HepG2 (cell line): ENCODE measurements around the gene PXMP4. TPM values are rescaled to one million over a fixed set of nuclear protein-coding genes. Genes with fewer than 3 reads are reported as not detected.

Experiments used
- EED ChIP-seq: sonication (generic); formaldehyde crosslinking; IDR thresholded peaks from 2 replicates; pipeline ENCODE4 v1.5.0; 2020; ENCODE audit warnings: mild to moderate bottlenecking, missing genetic modification reagents
- KLF13 ChIP-seq: sonication (generic); formaldehyde crosslinking; IDR thresholded peaks from 2 replicates; pipeline ENCODE4 v1.4.0; 2020; ENCODE audit warnings: mild to moderate bottlenecking, missing genetic modification reagents
- NR2F1 ChIP-seq, 2 experiments: fragments of 450-650 bp in 1 of 2; formaldehyde crosslinking in 1 of 2; IDR thresholded peaks; 2 replicates each; pipeline versions ENCODE4 v1.5.0 to v1.6.1; 2016 to 2020; ENCODE audit warnings: mild to moderate bottlenecking in 1 of 2, missing compliant biosample characterization in 1 of 2, missing genetic modification reagents in 1 of 2, moderate library complexity in 1 of 2
- PHF5A ChIP-seq: IDR thresholded peaks from one replicate; pipeline ENCODE4 v1.6.1; 2018; ENCODE audit warnings: low read depth, missing genetic modification reagents; ENCODE audit not compliant: unreplicated experiment
- PTBP1 ChIP-seq: fragments of 200-400 bp; formaldehyde crosslinking; IDR thresholded peaks from 2 replicates; pipeline ENCODE4 v1.6.1; 2018; ENCODE audit warnings: low read length, low read depth; ENCODE audit not compliant: poor library complexity, severe bottlenecking
- SMAD3 ChIP-seq: sonication (generic); formaldehyde crosslinking; IDR thresholded peaks from 2 replicates; pipeline ENCODE4 v1.4.0; 2020; ENCODE audit warnings: missing genetic modification reagents
- TAF15 ChIP-seq: fragments of 200-400 bp; formaldehyde crosslinking; IDR thresholded peaks from one replicate; pipeline ENCODE4 v1.6.1; 2018; ENCODE audit warnings: mild to moderate bottlenecking, low read depth, low read length; ENCODE audit not compliant: poor library complexity, severe bottlenecking
- THYN1 ChIP-seq: sonication (generic); formaldehyde crosslinking; IDR thresholded peaks from 2 replicates; pipeline ENCODE4 v1.8.1; 2023; ENCODE audit warnings: low read depth, mild to moderate bottlenecking, moderate library complexity, missing genetic modification reagents, borderline replicate concordance
- ZFY ChIP-seq: sonication (generic); formaldehyde crosslinking; IDR thresholded peaks from 2 replicates; pipeline ENCODE4 v1.4.0; 2020; ENCODE audit warnings: missing genetic modification reagents
- ZNF318 ChIP-seq: sonication (generic); formaldehyde crosslinking; IDR thresholded peaks from 2 replicates; pipeline ENCODE4 v1.4.0; 2020; ENCODE audit warnings: mild to moderate bottlenecking, missing genetic modification reagents
- ZNF646 ChIP-seq: sonication (generic); formaldehyde crosslinking; IDR thresholded peaks from 2 replicates; pipeline ENCODE4 v1.9.0; 2021; ENCODE audit warnings: mild to moderate bottlenecking, missing genetic modification reagents
- ZNF747 ChIP-seq: sonication (generic); formaldehyde crosslinking; IDR thresholded peaks from 2 replicates; pipeline ENCODE4 v1.8.1; 2023; ENCODE audit warnings: missing genetic modification reagents, mild to moderate bottlenecking, borderline replicate concordance
- ZSCAN12 ChIP-seq: sonication (generic); formaldehyde crosslinking; IDR thresholded peaks from 2 replicates; pipeline ENCODE4 v1.9.0; 2021; ENCODE audit warnings: mild to moderate bottlenecking, missing genetic modification reagents
- polyA plus RNA-seq, 8 experiments: library from polyadenylated mRNA; depleted of rRNA in 3 of 8; stranded (reverse) in 7 of 8; unstranded in 1 of 8; fragments of >200 nt; fragmentation: Illumina TruSeq in 4 of 8; extraction: Trizol in 4 of 8; gene quantifications; 2 replicates each; pipeline versions ENCODE4 v1.2.1 to v1.2.3, GENCODE V29; 2011 to 2016; ENCODE audit warnings: low read depth in 4 of 8, missing spikeins in 1 of 8, mixed read lengths in 1 of 8; ENCODE audit not compliant: insufficient read depth in 1 of 8
- total RNA-seq, 5 experiments: library from RNA; depleted of rRNA; stranded (reverse); fragments of >200 nt; fragmentation: Illumina TruSeq; extraction: Trizol; gene quantifications; 2 replicates each; pipeline ENCODE4 v1.2.3, GENCODE V29; 2016; ENCODE audit warnings: low read depth in 1 of 5

The PXMP4 gene
- total and polyA plus RNA-seq, 2 of the 13 experiments (the other 11 are each of a cell fraction or from before 2014, with no cell fraction given) = not detected

- TF ChIP-seq ZNF646 = no peak
- TF ChIP-seq KLF13 (CRISPR knock-in tag) = no peak
- 0 out of 2 replicates have a peak, but pooled peaks have one; percentile 64 for TF ChIP-seq ZNF747 (CRISPR knock-in tag)
- TF ChIP-seq ZFY (CRISPR knock-in tag) = no peak; the same call in 1 of the 2 replicates
- TF ChIP-seq SMAD3 (CRISPR knock-in tag) = 0 out of 2 replicates have a peak, but pooled peaks have one; percentile 59
- no peak for TF ChIP-seq ZSCAN12 (CRISPR knock-in tag)
- TF ChIP-seq THYN1 (CRISPR knock-in tag) = no peak
- no peak for TF ChIP-seq PHF5A (CRISPR knock-in tag)
- no peak for TF ChIP-seq PTBP1
- TF ChIP-seq TAF15 = no peak
- peak; percentile 45; the same call in 1 of the 2 replicates for TF ChIP-seq EED
- no peak for TF ChIP-seq NR2F1 (CRISPR knock-in tag; IDR thresholded peaks at IDR 0.05)
- no peak for TF ChIP-seq ZNF318 (CRISPR knock-in tag)
Measured at GRCh38 chr20:33653218-33653899, 66.8 kb downstream of the PXMP4 start (continued).
